HUES64 (cell line): Measurements from ENCODE around the gene SLC66A2.

Experiments used
- H3K27ac ChIP-seq: 2 replicates; pipeline ENCODE4 v1.7.0; 2013; ENCODE audit warnings: low read depth, low read length, inconsistent platforms
- H3K27me3 ChIP-seq: 2 replicates; pipeline ENCODE4 v1.6.1; 2013; ENCODE audit warnings: mild to moderate bottlenecking, low read length; ENCODE audit not compliant: insufficient read depth
- H3K36me3 ChIP-seq: 2 replicates; pipeline ENCODE4 v1.6.1; 2013; ENCODE audit warnings: mild to moderate bottlenecking, low read length; ENCODE audit not compliant: insufficient read depth
- H3K4me1 ChIP-seq: 2 replicates; pipeline ENCODE4 v1.6.1; 2013; ENCODE audit warnings: mild to moderate bottlenecking, low read length, moderate library complexity; ENCODE audit not compliant: insufficient read depth
- H3K4me3 ChIP-seq: 2 replicates; pipeline ENCODE4 v1.5.1; 2013; ENCODE audit warnings: mild to moderate bottlenecking, low read length, moderate library complexity
- H3K9ac ChIP-seq: 2 replicates; pipeline ENCODE4 v1.6.1; 2013; ENCODE audit warnings: mild to moderate bottlenecking, low read depth, low read length
- H3K9me3 ChIP-seq: 2 replicates; pipeline ENCODE4 v1.6.1; 2013; ENCODE audit warnings: low read depth, low read length; ENCODE audit not compliant: insufficient read depth
- WGBS: fragments of 150-250, 120-280 bp; methylation state at CpG from one replicate; pipeline ENCODE4 v1.1.7; 2013; ENCODE audit warnings: missing lambda C conversion rate; 5-methylcytosine and 5-hydroxymethylcytosine counted together

Gene SLC66A2

DNA sequence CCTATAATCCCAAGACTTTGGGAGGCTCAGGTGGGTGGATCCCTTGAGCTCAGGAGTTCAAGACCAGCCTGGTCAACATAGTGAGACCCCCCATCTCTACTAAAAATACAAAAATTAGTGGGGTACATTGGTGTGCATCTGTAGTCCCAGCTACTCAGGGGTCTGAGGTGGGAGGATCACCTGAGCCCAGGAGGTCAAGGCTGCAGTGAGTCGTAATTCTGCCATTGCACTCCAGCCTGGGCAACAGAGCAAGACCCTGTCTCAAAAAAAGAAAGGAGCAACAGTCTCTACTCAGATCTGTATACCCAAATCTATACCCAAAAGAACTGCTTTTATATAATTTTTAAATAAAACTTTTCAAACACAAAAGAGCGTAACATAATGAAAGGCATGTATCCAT lies 7.5 kb upstream of the SLC66A2 start:
- no peak overlapping the region for H3K9ac ChIP-seq
- H3K36me3 ChIP-seq, result no peaks in the 10 kb centered on the region
- H3K4me3 ChIP-seq, result no peak overlapping the region
- H3K27me3 ChIP-seq, result peaks cover 83% of the 10 kb centered on the region
- 94% methylated on average over 2 of the region's 2 CpGs for WGBS
- H3K9me3 ChIP-seq, result no peaks in the 10 kb centered on the region
- H3K4me1 ChIP-seq, result peaks cover 22% of the 10 kb centered on the region
- no peak overlapping the region for H3K27ac ChIP-seq

DNA sequence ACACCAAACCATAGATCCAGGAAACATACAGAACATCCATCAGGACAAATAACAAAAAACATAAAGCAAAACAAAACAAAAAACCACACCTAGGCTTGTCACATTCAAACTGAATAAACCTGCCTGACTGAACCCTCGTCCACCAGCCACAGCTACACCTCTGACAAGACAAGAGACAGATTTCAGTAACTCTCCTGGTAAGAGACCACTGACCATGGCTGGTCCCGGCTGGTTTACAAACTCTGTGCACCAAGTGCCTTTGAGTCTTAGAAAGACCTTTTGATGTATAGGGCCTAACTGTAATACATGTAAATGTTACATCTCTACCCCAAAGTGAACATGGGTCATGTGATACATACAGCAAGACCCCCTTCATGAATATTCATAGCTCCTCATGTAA lies 4.8 kb upstream of the SLC66A2 start:
- H3K27ac ChIP-seq, result no peak overlapping the region
- peaks cover 79% of the 10 kb centered on the region for H3K27me3 ChIP-seq
- WGBS, result 87% methylated on average over 2 of the region's 2 CpGs
- peaks cover 19% of the 10 kb centered on the region for H3K4me1 ChIP-seq
- no peak overlapping the region for H3K4me3 ChIP-seq
- H3K9me3 ChIP-seq, result no peaks in the 10 kb centered on the region
- no peak overlapping the region for H3K9ac ChIP-seq
- no peaks in the 10 kb centered on the region for H3K36me3 ChIP-seq

DNA sequence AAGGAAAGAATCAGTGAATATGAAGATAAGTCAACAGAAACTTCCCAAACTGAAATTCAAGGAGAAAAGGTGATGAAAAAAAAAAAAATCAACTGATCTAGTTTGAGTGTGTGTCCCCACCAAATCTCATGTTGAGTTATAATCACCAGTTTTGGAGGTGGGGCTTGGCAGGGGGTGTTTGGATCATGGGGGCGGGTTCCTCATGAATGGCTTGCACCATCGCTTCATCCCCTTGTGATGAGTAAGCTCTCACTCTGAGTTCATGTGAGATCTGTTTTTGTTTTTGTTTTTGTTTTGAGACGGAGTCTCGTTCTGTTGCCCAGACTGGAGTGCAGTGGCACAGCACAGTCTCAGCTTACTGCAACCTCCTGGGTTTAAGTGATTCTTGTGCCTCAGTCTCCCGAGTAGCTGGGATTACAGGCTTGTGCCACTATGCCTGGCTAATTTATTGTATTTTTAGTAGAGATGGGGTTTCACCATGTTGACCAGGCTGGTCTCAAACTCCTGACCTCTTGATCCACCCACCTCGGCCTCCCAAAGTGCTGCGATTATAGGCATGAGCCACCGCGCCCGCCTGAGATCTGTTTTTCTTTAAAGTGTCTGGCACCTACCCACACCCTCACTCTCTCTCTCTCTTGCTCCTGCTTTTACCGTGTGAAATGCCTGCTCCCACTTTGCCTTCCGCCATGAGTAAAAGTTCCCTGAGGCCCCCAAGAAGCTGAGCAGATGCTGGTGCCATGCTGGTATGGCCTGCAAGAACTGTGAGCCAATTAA lies 4.0 kb upstream of the SLC66A2 start:
- H3K4me1 ChIP-seq, result peaks cover 15% of the 10 kb centered on the region
- H3K27ac ChIP-seq, result no peak overlapping the region
- no peaks in the 10 kb centered on the region for H3K36me3 ChIP-seq
- no peaks in the 10 kb centered on the region for H3K9me3 ChIP-seq
- WGBS, result 91% methylated on average over 12 of the region's 12 CpGs
- H3K4me3 ChIP-seq, result no peak overlapping the region
- H3K9ac ChIP-seq, result no peak overlapping the region
- peaks cover 75% of the 10 kb centered on the region for H3K27me3 ChIP-seq

DNA sequence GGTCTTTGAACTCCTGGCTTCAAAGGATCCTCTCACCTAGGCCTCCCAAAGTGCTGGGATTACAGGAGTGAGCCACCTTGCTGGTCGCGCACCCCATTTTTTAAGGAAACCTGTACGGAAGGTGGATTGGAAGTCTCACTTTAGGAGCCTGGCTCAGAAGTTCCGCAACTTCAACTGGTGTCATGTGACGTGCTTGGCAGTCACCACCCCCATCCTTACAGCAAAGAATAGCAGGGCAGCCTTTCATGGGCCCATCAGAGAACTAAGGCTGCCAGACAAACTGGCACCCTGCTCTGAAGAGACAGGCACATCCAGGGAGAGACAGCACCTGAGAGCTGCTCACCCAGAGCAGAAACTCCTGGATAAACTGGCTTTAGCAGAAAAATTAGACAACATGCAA lies 3.3 kb upstream of the SLC66A2 start:
- Histone ChIP-seq H3K4me3 (no peak overlapping the region), H3K36me3 (no peaks in the 10 kb centered on the region), H3K27me3 (peaks cover 77% of the 10 kb centered on the region), H3K9ac (no peak overlapping the region), H3K4me1 (peaks cover 10% of the 10 kb centered on the region), H3K9me3 (no peaks in the 10 kb centered on the region), H3K27ac (no peak overlapping the region)
- WGBS, result 81% methylated on average over 5 of the region's 5 CpGs

DNA sequence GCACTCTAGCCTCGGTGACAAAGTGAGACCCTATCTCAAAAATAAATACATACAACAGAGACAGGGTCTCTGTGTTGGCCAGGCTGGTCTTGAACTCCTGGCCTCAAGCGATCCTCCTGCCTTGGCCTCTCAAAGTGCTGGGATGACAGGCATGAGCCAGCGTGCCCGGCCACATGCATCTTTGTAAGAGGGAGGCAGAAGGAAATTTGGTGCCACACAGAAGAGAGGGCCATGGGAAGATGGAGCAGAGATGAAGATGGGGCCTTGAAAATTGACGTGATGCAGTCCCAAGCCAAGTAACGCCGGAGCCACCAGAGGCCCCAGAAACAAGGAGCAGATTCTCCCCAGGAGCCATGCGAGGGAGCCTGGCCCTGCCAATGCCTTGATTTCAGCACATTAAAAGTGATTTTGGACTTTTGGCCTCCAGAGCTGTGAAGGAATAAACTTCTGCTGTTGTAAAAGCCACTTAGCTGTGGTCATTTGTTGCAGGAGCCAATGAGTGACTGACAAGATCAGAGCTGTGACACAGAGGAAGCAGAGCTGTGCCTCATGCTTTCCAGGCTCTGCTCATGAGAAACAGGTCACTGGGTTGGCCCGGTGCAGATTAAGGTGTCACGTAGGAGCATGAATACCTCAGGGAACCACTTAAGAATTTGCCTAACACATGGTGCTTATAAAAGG lies 2.7 kb upstream of the SLC66A2 start:
- no peak overlapping the region for H3K9ac ChIP-seq
- H3K9me3 ChIP-seq, result no peaks in the 10 kb centered on the region
- peaks cover 73% of the 10 kb centered on the region for H3K27me3 ChIP-seq
- no peak overlapping the region for H3K4me3 ChIP-seq
- peaks cover 4% of the 10 kb centered on the region; the same call in 1 of the 2 replicates for H3K4me1 ChIP-seq
- no peaks in the 10 kb centered on the region for H3K36me3 ChIP-seq
- WGBS, result 84% methylated on average over 10 of the region's 10 CpGs
- H3K27ac ChIP-seq, result no peak overlapping the region

DNA sequence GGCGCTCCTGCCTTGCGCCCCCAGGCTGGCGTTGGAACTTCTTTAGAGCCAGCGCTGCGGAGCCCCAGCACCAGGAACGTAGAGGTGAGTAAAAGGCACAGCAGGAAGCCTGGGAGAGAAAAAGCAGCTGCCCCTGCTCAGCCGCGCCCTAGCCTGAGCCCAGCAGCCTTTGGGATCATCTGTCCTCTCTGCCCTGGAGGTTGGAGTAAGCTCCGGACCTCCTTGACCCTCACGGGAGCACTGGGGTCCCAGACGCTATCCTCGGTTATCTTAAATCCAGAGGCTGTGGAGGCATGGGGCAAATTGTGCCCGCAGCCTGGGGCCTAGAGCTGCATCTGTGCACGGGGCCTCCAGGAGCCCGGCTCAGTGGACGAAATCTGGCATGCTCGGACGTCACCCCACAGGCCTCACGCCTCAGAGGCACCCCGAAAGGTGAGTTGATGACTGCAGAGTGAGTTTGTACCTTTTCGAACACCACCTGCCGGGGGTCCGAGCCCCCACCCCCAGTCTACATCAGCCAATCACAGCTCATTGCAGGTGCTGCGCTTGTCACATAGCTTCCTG lies 1.6 kb upstream of the SLC66A2 start:
- H3K4me3 ChIP-seq, result peak overlapping the region; percentile 33
- no peaks in the 10 kb centered on the region for H3K9me3 ChIP-seq
- H3K4me1 ChIP-seq, result no peaks in the 10 kb centered on the region; the same call in 1 of the 2 replicates
- H3K27ac ChIP-seq, result no peak overlapping the region
- H3K9ac ChIP-seq, result no peak overlapping the region
- 27% methylated on average over 24 of the region's 24 CpGs for WGBS
- H3K36me3 ChIP-seq, result no peaks in the 10 kb centered on the region
- H3K27me3 ChIP-seq, result peaks cover 63% of the 10 kb centered on the region

DNA sequence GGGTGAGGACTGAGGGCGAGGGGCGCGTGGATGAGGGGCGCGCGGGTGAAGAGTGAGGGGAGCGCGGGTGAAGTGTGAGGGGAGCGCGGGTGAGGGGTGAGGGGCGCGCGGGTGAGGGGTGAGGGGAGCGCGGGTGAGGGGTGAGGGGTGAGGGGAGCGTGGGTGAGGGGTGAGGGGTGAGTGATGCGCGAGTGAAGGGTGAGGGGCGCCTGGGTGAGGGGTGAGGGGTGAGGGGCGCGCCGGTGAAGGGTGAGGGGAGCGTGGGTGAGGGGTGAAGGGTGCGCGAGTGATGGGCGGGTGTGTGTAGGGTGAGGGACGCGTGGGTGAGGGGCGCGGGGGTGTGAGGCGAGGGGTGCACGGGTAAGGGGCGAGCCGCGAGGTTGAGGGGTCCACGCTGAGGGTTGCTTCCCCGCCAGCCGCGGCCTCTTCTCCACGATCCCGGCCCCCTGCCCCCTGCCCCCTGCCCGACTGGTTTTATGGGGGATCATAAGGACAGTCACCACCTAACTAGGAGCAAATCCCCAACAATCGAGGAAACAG lies 1.1 kb upstream of the SLC66A2 start:
- Histone ChIP-seq H3K27ac (no peak overlapping the region), H3K4me3 (peak overlapping the region; percentile 62), H3K36me3 (no peaks in the 10 kb centered on the region), H3K4me1 (no peaks in the 10 kb centered on the region; the same call in 1 of the 2 replicates), H3K27me3 (peaks cover 63% of the 10 kb centered on the region), H3K9ac (no peak overlapping the region), H3K9me3 (no peaks in the 10 kb centered on the region)
- WGBS, result 7% methylated on average over 41 of the region's 43 CpGs

DNA sequence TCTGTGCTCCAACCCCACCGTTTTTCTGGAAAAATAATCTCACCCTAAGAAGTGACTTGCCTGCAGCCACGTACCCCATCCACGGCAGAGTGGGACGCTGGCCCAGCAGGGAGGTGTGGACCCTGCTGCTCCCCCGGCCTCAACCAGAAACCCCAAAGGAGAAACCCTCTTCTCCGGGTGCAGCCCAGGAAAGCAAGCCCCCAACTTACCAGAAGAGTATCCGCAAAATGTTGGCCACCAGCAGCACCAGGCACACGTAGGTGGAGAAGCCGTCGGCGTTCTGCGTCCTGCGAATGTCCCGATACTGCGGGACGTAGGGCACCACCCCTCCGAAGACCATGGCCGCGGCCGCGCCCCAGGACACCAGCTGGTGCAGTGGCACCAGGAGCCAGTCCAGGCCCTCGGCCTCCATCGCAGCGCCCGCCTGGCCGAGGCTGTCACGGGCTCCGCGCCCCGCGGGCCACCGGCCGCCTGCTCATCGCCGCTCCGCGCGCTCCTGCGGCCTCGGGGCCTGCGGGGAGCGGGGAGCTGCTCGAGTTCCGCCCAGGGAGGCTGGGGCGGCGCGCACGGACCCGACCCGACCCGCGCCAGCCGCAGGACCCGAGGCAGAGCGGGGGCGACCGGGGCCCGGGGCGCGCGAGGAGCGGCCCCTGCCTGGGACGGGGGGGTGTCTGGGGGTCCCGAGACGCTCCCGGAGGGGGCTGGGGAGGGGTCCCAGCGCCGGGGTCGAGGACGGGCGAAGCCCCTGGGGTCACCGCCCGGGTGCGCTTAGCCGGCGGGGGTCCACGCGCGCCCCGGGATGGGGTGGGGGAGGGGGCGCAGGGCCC lies 725 bp downstream of the SLC66A2 start:
- Histone ChIP-seq H3K27ac (no peak overlapping the region), H3K36me3 (no peaks in the 10 kb centered on the region), H3K4me1 (no peaks in the 10 kb centered on the region; the same call in 1 of the 2 replicates), H3K9ac (no peak overlapping the region), H3K9me3 (no peaks in the 10 kb centered on the region), H3K27me3 (peaks cover 54% of the 10 kb centered on the region), H3K4me3 (peak overlapping the region; percentile 62)
- 7% methylated on average over 80 of the region's 81 CpGs for WGBS

DNA sequence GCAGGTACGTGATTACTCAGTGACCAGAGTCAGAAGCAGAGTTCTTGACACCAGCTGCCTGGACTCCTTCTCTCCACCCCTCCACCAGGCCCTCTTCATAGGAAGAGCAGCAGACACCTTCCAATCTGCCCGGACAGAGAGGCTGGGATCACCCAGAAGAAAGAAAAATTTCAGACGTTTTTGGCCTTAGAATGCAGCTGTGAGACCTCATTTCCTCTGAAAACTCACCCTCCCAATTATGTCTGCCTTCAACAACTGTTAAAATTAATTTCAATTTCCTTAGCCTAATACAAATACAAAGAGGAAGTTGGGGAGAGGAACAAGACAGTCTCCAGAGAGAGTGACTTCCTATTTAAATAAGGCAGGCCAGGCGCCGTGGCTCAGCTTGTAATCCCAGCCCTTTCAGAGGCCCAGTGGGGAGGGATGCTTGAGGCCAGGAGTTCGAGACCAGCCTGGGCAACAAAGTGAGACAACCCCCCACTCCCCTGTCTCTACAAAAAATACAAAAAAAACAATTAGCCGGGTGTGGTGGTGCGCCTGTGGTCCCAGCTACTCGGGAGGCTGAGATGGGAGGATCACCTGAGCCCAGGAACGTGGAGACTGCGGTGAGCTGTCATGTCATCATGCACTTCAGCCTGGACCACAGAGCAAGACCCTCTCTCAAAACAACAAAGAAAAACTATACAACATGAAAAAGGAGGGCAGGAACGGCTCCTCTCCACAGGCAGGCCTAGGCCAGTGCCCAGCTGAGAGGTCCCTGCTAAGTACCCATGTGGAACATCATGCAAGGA lies 1.6 kb downstream of the SLC66A2 start:
- Histone ChIP-seq H3K27ac (no peak overlapping the region), H3K27me3 (peaks cover 46% of the 10 kb centered on the region), H3K9me3 (no peaks in the 10 kb centered on the region), H3K36me3 (no peaks in the 10 kb centered on the region), H3K4me1 (no peaks in the 10 kb centered on the region; the same call in 1 of the 2 replicates), H3K4me3 (peak overlapping the region; percentile 62), H3K9ac (no peak overlapping the region)
- WGBS, result 86% methylated on average over 11 of the region's 12 CpGs

DNA sequence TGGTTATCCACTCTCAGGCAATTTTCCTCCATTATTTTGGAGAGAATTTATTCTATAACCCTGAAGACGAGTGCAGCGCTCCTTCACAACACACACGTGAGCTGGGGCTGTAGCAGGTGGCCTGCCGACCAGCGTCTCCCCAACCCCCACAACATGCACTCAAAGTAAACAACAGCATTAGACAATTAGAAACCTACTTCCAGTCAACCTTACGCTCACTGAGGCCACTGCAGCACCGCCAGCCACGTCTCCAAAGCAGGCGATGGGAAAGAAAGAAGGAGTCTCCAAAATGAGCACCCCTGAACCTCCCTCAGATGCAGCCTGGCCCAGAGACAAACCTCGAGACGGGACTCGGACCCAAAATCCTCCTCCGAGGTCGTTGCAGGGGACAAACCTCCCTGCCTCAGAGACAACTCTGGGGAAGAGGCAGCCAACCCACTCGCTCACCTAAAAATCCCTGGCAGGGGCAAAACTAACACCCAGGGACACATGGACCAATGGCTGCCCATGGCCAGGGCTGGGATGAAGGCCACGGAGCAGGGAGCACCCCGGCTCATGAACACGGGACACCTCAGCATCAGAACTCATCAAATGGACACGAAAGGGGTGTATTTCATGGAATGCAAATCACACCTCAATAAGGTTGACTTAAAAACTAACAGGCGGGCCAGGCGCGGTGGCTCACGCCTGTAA lies 2.6 kb downstream of the SLC66A2 start:
- peaks cover 36% of the 10 kb centered on the region for H3K27me3 ChIP-seq
- 89% methylated on average over 23 of the region's 23 CpGs for WGBS
- no peaks in the 10 kb centered on the region for H3K9me3 ChIP-seq
- no peak overlapping the region for H3K4me3 ChIP-seq
- no peaks in the 10 kb centered on the region for H3K36me3 ChIP-seq
- H3K27ac ChIP-seq, result no peak overlapping the region
- H3K4me1 ChIP-seq, result no peaks in the 10 kb centered on the region
- no peak overlapping the region for H3K9ac ChIP-seq
